Endodermal cell (in vitro differentiated cells): ENCODE measurements around the gene SERINC1. TPM values are rescaled to one million over a fixed set of nuclear protein-coding genes. Genes with fewer than 3 reads are reported as not detected.

Experiments used
- DNase-seq: peaks from one replicate; pipeline ENCODE4 v3.0.0-alpha.2; 2017
- H3K27ac ChIP-seq: 2 replicates; pipeline ENCODE4 v1.5.1; 2013; ENCODE audit warnings: mild to moderate bottlenecking, low read depth, low read length, moderate library complexity
- H3K27me3 ChIP-seq: 2 replicates; pipeline ENCODE4 v1.6.1; 2013; ENCODE audit warnings: mild to moderate bottlenecking, low read length, moderate library complexity; ENCODE audit not compliant: insufficient read depth, control insufficient read depth, poor library complexity, severe bottlenecking
- H3K36me3 ChIP-seq: 2 replicates; pipeline ENCODE4 v1.7.0; 2013; ENCODE audit warnings: mild to moderate bottlenecking, low read length, moderate library complexity; ENCODE audit not compliant: control insufficient read depth, insufficient read depth
- H3K4me1 ChIP-seq: one replicate; pipeline ENCODE4 v1.7.0; 2013; ENCODE audit warnings: low read length; ENCODE audit not compliant: control insufficient read depth, insufficient read depth
- H3K4me3 ChIP-seq: 2 replicates; pipeline ENCODE4 v1.5.1; 2013; ENCODE audit warnings: mild to moderate bottlenecking, low read length, moderate library complexity
- H3K9ac ChIP-seq: 2 replicates; pipeline ENCODE4 v1.6.1; 2013; ENCODE audit warnings: mild to moderate bottlenecking, low read length, moderate library complexity; ENCODE audit not compliant: poor library complexity, severe bottlenecking; ENCODE audit errors: extremely low read depth
- H3K9me3 ChIP-seq: 2 replicates; pipeline ENCODE4 v1.6.1; 2013; ENCODE audit warnings: mild to moderate bottlenecking, low read length, moderate library complexity; ENCODE audit not compliant: control insufficient read depth
- H3K27ac Mint-ChIP-seq: 2 replicates; pipeline ENCODE4 v1.8.0; 2020; ENCODE audit warnings: mixed read lengths
- H3K27me3 Mint-ChIP-seq: 2 replicates; pipeline ENCODE4 v1.8.0; 2021; ENCODE audit warnings: mild to moderate bottlenecking, mixed read lengths; ENCODE audit not compliant: insufficient read depth
- H3K36me3 Mint-ChIP-seq: 2 replicates; pipeline ENCODE4 v1.8.0; 2020; ENCODE audit warnings: low read depth, mixed read lengths
- H3K4me1 Mint-ChIP-seq: 2 replicates; pipeline ENCODE4 v1.8.0; 2020; ENCODE audit warnings: mixed read lengths
- H3K4me3 Mint-ChIP-seq: 2 replicates; pipeline ENCODE4 v1.8.0; 2020; ENCODE audit warnings: mild to moderate bottlenecking, moderate library complexity, mixed read lengths
- H3K9me3 Mint-ChIP-seq: 2 replicates; pipeline ENCODE4 v1.8.0; 2020; ENCODE audit warnings: mild to moderate bottlenecking, mixed read lengths
- WGBS, 2 experiments: methylation state at CpG; one replicate each; pipeline versions ENCODE4 v1.1.5 to v1.1.7; 2013; ENCODE audit warnings: missing lambda C conversion rate in 2 of 2, mixed read lengths in 1 of 2; ENCODE audit not compliant: insufficient coverage in 1 of 2, insufficient read length in 1 of 2; 5-methylcytosine and 5-hydroxymethylcytosine counted together
- total RNA-seq, 2 donors: library from RNA; stranded (reverse); fragmentation: NEBNext Ultra II Directional in 1 of 2; extraction: Animal tissue kit (Norgen Biotek cat#: 25700) in 1 of 2; gene quantifications; 2 replicates in 1 of 2; 3 replicates in 1 of 2; pipeline ENCODE4 v1.2.1, GENCODE V29; 2021
- TF ChIP-seq, protein P1 (sequence below): fragments of 200-600 bp; sonication (generic); conservative IDR thresholded peaks from 2 replicates; pipeline ENCODE4 v1.5.0; 2021; ENCODE audit warnings: antibody characterized with exemption, mild to moderate bottlenecking

The SERINC1 gene
- total RNA-seq, 2 donors from 2014 or later = 77.4 to 79.1 TPM

- H3K27ac Mint-ChIP-seq = no peak overlapping the region
- H3K27me3 Mint-ChIP-seq = no peaks in the 10 kb centered on the region
- no peak overlapping the region for H3K27ac ChIP-seq
- WGBS, 2 experiments = 100% methylated on average over 1 of the region's 1 CpG; no CpG with 5 or more reads in 1 of the 2 experiments
- H3K4me1 ChIP-seq = no peaks in the 10 kb centered on the region
- no peak for DNase-seq
- no peak overlapping the region for H3K9ac ChIP-seq
- H3K4me1 Mint-ChIP-seq = no peaks in the 10 kb centered on the region
- H3K4me3 ChIP-seq = no peak overlapping the region
- H3K27me3 ChIP-seq = no peaks in the 10 kb centered on the region
- TF ChIP-seq, protein P1, sequence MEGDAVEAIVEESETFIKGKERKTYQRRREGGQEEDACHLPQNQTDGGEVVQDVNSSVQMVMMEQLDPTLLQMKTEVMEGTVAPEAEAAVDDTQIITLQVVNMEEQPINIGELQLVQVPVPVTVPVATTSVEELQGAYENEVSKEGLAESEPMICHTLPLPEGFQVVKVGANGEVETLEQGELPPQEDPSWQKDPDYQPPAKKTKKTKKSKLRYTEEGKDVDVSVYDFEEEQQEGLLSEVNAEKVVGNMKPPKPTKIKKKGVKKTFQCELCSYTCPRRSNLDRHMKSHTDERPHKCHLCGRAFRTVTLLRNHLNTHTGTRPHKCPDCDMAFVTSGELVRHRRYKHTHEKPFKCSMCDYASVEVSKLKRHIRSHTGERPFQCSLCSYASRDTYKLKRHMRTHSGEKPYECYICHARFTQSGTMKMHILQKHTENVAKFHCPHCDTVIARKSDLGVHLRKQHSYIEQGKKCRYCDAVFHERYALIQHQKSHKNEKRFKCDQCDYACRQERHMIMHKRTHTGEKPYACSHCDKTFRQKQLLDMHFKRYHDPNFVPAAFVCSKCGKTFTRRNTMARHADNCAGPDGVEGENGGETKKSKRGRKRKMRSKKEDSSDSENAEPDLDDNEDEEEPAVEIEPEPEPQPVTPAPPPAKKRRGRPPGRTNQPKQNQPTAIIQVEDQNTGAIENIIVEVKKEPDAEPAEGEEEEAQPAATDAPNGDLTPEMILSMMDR = no peak
- H3K36me3 Mint-ChIP-seq = peaks cover 57% of the 10 kb centered on the region
- no peak overlapping the region for H3K4me3 Mint-ChIP-seq
- peaks cover 14% of the 10 kb centered on the region for H3K9me3 ChIP-seq
- peaks cover 10% of the 10 kb centered on the region for H3K9me3 Mint-ChIP-seq
- peaks cover 90% of the 10 kb centered on the region for H3K36me3 ChIP-seq
Measured at GRCh38 chr6:122445274-122445673, 26.3 kb downstream of the SERINC1 start.

DNA sequence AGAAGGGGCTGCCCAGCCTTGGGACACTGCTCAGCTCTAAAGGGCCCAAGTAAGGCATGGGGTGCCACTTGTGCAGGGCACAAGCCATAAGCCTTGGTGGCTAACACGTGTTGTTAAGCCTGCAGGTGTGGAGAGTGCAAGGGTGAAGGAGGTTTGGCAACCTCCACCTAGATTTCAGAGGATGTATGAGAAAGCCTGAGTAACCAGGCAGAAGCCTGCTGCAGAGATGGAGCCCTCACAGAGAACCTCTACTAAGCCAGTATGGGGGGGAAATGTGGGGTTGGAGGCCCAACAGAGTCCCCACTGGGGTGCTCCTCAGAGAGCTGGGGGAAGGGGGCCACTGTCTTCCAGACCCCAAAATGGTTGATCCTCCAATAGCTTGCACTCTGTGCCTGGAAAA, 32.6 kb downstream of the SERINC1 start:
- H3K27me3 Mint-ChIP-seq = no peaks in the 10 kb centered on the region
- no peak overlapping the region for H3K9ac ChIP-seq
- peaks cover 82% of the 10 kb centered on the region for H3K36me3 ChIP-seq
- no peak for DNase-seq
- TF ChIP-seq, protein P1 = no peak
- H3K9me3 ChIP-seq = peaks cover 44% of the 10 kb centered on the region
- WGBS, 2 experiments = 97% methylated on average over 1 of the region's 1 CpG; no CpG with 5 or more reads in 1 of the 2 experiments
- H3K4me1 Mint-ChIP-seq = no peaks in the 10 kb centered on the region
- no peak overlapping the region for H3K4me3 ChIP-seq
- H3K27ac ChIP-seq = no peak overlapping the region
- peaks cover 35% of the 10 kb centered on the region for H3K9me3 Mint-ChIP-seq
- peaks cover 79% of the 10 kb centered on the region for H3K36me3 Mint-ChIP-seq
- no peaks in the 10 kb centered on the region for H3K4me1 ChIP-seq
- no peaks in the 10 kb centered on the region for H3K27me3 ChIP-seq
- H3K27ac Mint-ChIP-seq = no peak overlapping the region
- H3K4me3 Mint-ChIP-seq = no peak overlapping the region

DNA sequence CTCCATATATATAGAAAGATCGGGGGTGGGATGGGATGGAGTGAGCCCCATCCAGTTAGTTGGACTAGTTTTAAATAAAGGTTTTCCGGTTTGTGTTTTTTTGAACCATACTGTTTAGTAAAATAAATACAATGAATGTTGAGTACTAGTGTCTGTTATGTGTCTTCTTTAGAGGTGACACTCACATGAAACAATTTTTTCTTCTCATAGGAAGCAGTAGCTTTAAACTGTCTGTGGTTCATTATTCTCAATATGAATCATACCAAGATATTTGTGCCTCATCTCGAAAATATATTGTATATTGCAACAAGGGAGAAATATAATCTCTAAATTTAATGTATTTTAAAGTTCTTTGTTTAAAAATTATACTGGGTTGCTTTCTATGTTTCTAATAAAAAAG, 38.8 kb downstream of the SERINC1 start:
- Histone ChIP-seq H3K4me1 (no peaks in the 10 kb centered on the region), H3K9me3 (peaks cover 5% of the 10 kb centered on the region), H3K9ac (no peak overlapping the region), H3K36me3 (peaks cover 74% of the 10 kb centered on the region), H3K4me3 (no peak overlapping the region), H3K27me3 (no peaks in the 10 kb centered on the region), H3K27ac (no peak overlapping the region)
- DNase-seq = no peak
- H3K27me3 Mint-ChIP-seq = no peaks in the 10 kb centered on the region
- 90 to 100% methylated on average over 1 to 2 of the region's 3 CpGs for WGBS, 2 experiments
- H3K9me3 Mint-ChIP-seq = peaks cover under 1% of the 10 kb centered on the region
- H3K4me3 Mint-ChIP-seq = no peak overlapping the region
- peaks cover 69% of the 10 kb centered on the region for H3K36me3 Mint-ChIP-seq
- H3K27ac Mint-ChIP-seq = no peak overlapping the region
- TF ChIP-seq, protein P1 = no peak
- H3K4me1 Mint-ChIP-seq = no peaks in the 10 kb centered on the region
